Measurements from ENCODE around the gene PRSS12. TPM values are rescaled to one million over a fixed set of nuclear protein-coding genes. Genes with fewer than 3 reads are reported as not detected.

PRSS12 gene
- total RNA-seq, 1 experiment from 2014 or later: 14.1 TPM

GRCh38 chr4:118287711-118288451 is 64.9 kb downstream of the PRSS12 start:
- no peaks in the 10 kb centered on the region for H3K9me3 Mint-ChIP-seq
- no peaks in the 10 kb centered on the region for H3K4me1 Mint-ChIP-seq
- no peak overlapping the region for H3K27ac Mint-ChIP-seq
- ChIA-PET POLR2A (no interaction called here), CTCF (no interaction called here)
- H3K4me3 Mint-ChIP-seq: no peak overlapping the region
- DNase-seq (ENCODE audit: low spot score) (no peak), ATAC-seq (no peak)
- no peaks in the 10 kb centered on the region for H3K36me3 Mint-ChIP-seq
- no peak for TF ChIP-seq AFF4 (CRISPR knock-in tag; IDR thresholded peaks at IDR 0.05; ENCODE audit: borderline replicate concordance)
- no peak for TF ChIP-seq CREM (CRISPR knock-in tag; IDR thresholded peaks at IDR 0.05)
- TF ChIP-seq USF1 (CRISPR knock-in tag; IDR thresholded peaks at IDR 0.05): no peak
- TF ChIP-seq MAX (CRISPR knock-in tag; IDR thresholded peaks at IDR 0.05): no peak
- no peak for TF ChIP-seq TP53 (CRISPR knock-in tag; IDR thresholded peaks at IDR 0.05)
- no peak for TF ChIP-seq ZNF423 (CRISPR knock-in tag; IDR thresholded peaks at IDR 0.05)
- TF ChIP-seq KAT7 (CRISPR knock-in tag; IDR thresholded peaks at IDR 0.05; ENCODE audit: borderline replicate concordance): no peak
- no peak for TF ChIP-seq FOXP1 (CRISPR knock-in tag; IDR thresholded peaks at IDR 0.05; ENCODE audit: borderline replicate concordance)
- TF ChIP-seq, protein P1, sequence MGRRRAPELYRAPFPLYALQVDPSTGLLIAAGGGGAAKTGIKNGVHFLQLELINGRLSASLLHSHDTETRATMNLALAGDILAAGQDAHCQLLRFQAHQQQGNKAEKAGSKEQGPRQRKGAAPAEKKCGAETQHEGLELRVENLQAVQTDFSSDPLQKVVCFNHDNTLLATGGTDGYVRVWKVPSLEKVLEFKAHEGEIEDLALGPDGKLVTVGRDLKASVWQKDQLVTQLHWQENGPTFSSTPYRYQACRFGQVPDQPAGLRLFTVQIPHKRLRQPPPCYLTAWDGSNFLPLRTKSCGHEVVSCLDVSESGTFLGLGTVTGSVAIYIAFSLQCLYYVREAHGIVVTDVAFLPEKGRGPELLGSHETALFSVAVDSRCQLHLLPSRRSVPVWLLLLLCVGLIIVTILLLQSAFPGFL (CRISPR knock-in tag; IDR thresholded peaks at IDR 0.05; ENCODE audit: borderline replicate concordance): no peak
- no peak for TF ChIP-seq GABPB1 (CRISPR knock-in tag; IDR thresholded peaks at IDR 0.05)
- TF ChIP-seq RORB (CRISPR knock-in tag; IDR thresholded peaks at IDR 0.05): no peak
- TF ChIP-seq ZNF281 (CRISPR knock-in tag; IDR thresholded peaks at IDR 0.05): no peak
- no peak for TF ChIP-seq PRRX2 (CRISPR knock-in tag; IDR thresholded peaks at IDR 0.05)
- TF ChIP-seq ESRRA (CRISPR knock-in tag; IDR thresholded peaks at IDR 0.05; ENCODE audit: borderline replicate concordance): no peak
- no peak for TF ChIP-seq SMAD4 (CRISPR knock-in tag; IDR thresholded peaks at IDR 0.05)
- no peaks in the 10 kb centered on the region for H3K27me3 Mint-ChIP-seq (ENCODE audit: low read depth)

- Mint-ChIP-seq H3K4me1 (peaks cover 5% of the 10 kb centered on the region), H3K36me3 (no peaks in the 10 kb centered on the region; the same call in 1 of the 2 replicates), H3K9me3 (no peaks in the 10 kb centered on the region), H3K27ac (no peak overlapping the region), H3K27me3 (ENCODE audit: low read depth) (no peaks in the 10 kb centered on the region), H3K4me3 (no peak overlapping the region)
- no peak for ATAC-seq
- no peak for DNase-seq (ENCODE audit: low spot score)
- CTCF ChIA-PET: no interaction called here
- POLR2A ChIA-PET: no interaction called here
- TF ChIP-seq NFYB (CRISPR knock-in tag; conservative IDR thresholded peaks at IDR 0.05; ENCODE audit: low read depth): no peak
- no peak for TF ChIP-seq ZNF423 (CRISPR knock-in tag; IDR thresholded peaks at IDR 0.05)
- no peak for TF ChIP-seq ZNF138 (CRISPR knock-in tag; conservative IDR thresholded peaks at IDR 0.05)
- TF ChIP-seq USF1 (CRISPR knock-in tag; IDR thresholded peaks at IDR 0.05): no peak
- TF ChIP-seq, protein P2, sequence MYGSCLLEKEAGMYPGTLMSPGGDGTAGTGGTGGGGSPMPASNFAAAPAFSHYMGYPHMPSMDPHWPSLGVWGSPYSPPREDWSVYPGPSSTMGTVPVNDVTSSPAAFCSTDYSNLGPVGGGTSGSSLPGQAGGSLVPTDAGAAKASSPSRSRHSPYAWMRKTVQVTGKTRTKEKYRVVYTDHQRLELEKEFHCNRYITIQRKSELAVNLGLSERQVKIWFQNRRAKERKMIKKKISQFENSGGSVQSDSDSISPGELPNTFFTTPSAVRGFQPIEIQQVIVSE (CRISPR knock-in tag; IDR thresholded peaks at IDR 0.05; ENCODE audit: borderline replicate concordance): no peak
- TF ChIP-seq, protein P3, sequence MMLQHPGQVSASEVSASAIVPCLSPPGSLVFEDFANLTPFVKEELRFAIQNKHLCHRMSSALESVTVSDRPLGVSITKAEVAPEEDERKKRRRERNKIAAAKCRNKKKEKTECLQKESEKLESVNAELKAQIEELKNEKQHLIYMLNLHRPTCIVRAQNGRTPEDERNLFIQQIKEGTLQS (CRISPR knock-in tag; conservative IDR thresholded peaks at IDR 0.05): no peak
- TF ChIP-seq FOXP1 (CRISPR knock-in tag; IDR thresholded peaks at IDR 0.05; ENCODE audit: borderline replicate concordance): no peak
- TF ChIP-seq GRHL2 (CRISPR knock-in tag; IDR thresholded peaks at IDR 0.05; ENCODE audit: insufficient replicate concordance, severe bottlenecking): no peak
- TF ChIP-seq ZNF121 (CRISPR knock-in tag; IDR thresholded peaks at IDR 0.05): no peak
- TF ChIP-seq, protein P1 (CRISPR knock-in tag; IDR thresholded peaks at IDR 0.05; ENCODE audit: borderline replicate concordance): no peak
These were observed 66.1 kb downstream of the PRSS12 start for GRCh38 chr4:118286685-118287084.

Measured in WTC11 (cell line).